HG03103 (cell line): ENCODE data around the gene TREML4.
"Not testable (repeated sequence)": the region's sequence is repeated elsewhere in the genome, so short reads cannot be mapped to it uniquely, and the experiment has no call there.

Source experiments
- ATAC-seq: cut with Tn5 transposase; IDR thresholded peaks from one replicate; pipeline ENCODE4 v1.9.1; 2021; ENCODE audit warnings: low read depth; ENCODE audit not compliant: unreplicated experiment

TREML4 gene

GRCh38 chr6:41201764-41202173 is 26.4 kb upstream of the TREML4 start:
- no peak for ATAC-seq

GRCh38 chr6:41204156-41204555 is 24.0 kb upstream of the TREML4 start:
- ATAC-seq: no peak

- ATAC-seq: no peak
Observed at GRCh38 chr6:41208439-41209106, 19.6 kb upstream of the TREML4 start.

- no peak for ATAC-seq
Observed at GRCh38 chr6:41209547-41210320, 18.4 kb upstream of the TREML4 start.

- ATAC-seq: no peak
Observed at GRCh38 chr6:41214559-41215238, 13.4 kb upstream of the TREML4 start.

- no peak for ATAC-seq
Observed at GRCh38 chr6:41215777-41216176, 12.4 kb upstream of the TREML4 start.

- no peak for ATAC-seq
Observed at GRCh38 chr6:41216616-41217015, 11.5 kb upstream of the TREML4 start.

GRCh38 chr6:41222045-41222444 is 6.1 kb upstream of the TREML4 start:
- no peak for ATAC-seq

GRCh38 chr6:41222513-41222912 is 5.6 kb upstream of the TREML4 start:
- ATAC-seq: no peak

GRCh38 chr6:41224800-41225199 is 3.3 kb upstream of the TREML4 start:
- ATAC-seq: no peak

GRCh38 chr6:41226752-41227151 is 1.4 kb upstream of the TREML4 start:
- no peak for ATAC-seq

GRCh38 chr6:41228616-41229015 is 467 bp downstream of the TREML4 start:
- ATAC-seq: no peak

- ATAC-seq: no peak
Observed at GRCh38 chr6:41229721-41230120, 1.6 kb downstream of the TREML4 start.

GRCh38 chr6:41231246-41231645 is 3.1 kb downstream of the TREML4 start:
- no peak for ATAC-seq

- ATAC-seq: no peak
Observed at GRCh38 chr6:41232667-41233066, 4.5 kb downstream of the TREML4 start.

- no peak for ATAC-seq
Observed at GRCh38 chr6:41236276-41236675, 8.1 kb downstream of the TREML4 start.

- ATAC-seq: no peak
Observed at GRCh38 chr6:41237128-41237527, 9.0 kb downstream of the TREML4 start.

- no peak for ATAC-seq
Observed at GRCh38 chr6:41239467-41240159, 11.5 kb downstream of the TREML4 start.

GRCh38 chr6:41246529-41246928 is 18.4 kb downstream of the TREML4 start:
- ATAC-seq: not testable (repeated sequence)

- ATAC-seq: no peak
Observed at GRCh38 chr6:41247288-41247865, 19.2 kb downstream of the TREML4 start.
